Epithelial cell of proximal tubule (primary cell): Measurements from ENCODE around the gene TCERG1L. TPM values are rescaled to one million over a fixed set of nuclear protein-coding genes. Genes with fewer than 3 reads are reported as not detected.
"Not testable (repeated sequence)": the region's sequence is repeated elsewhere in the genome, so short reads cannot be mapped to it uniquely, and the experiment has no call there.

Experiments
- DNase-seq: peaks from one replicate; pipeline ENCODE4 v3.0.0-alpha.2; 2011; ENCODE audit warnings: low read depth
- H3K4me3 ChIP-seq: 2 replicates; pipeline ENCODE4 v1.5.1; 2011; ENCODE audit warnings: low read depth, mild to moderate bottlenecking, low read length
- CTCF ChIP-seq: conservative IDR thresholded peaks from 2 replicates; pipeline ENCODE4 v1.5.1; 2012; ENCODE audit warnings: low read depth, mild to moderate bottlenecking, low read length
- total RNA-seq: library from RNA; depleted of rRNA; stranded (reverse); fragments of >200 nt; gene quantifications from 2 replicates; pipeline ENCODE4 v1.2.3, GENCODE V29; 2015

The TCERG1L gene
- total RNA-seq, 1 donor from 2014 or later, result not detected

- H3K4me3 ChIP-seq, result no peak overlapping the region
- DNase-seq, result no peak
- no peak for TF ChIP-seq CTCF
Observed at GRCh38 chr10:131141645-131142516, 169.6 kb downstream of the TCERG1L start.

GRCh38 chr10:131141207-131141606 is 170.3 kb downstream of the TCERG1L start:
- no peak overlapping the region for H3K4me3 ChIP-seq
- no peak for TF ChIP-seq CTCF
- no peak for DNase-seq

GRCh38 chr10:131140606-131141005 is 170.9 kb downstream of the TCERG1L start:
- no peak for TF ChIP-seq CTCF
- no peak overlapping the region for H3K4me3 ChIP-seq
- no peak for DNase-seq

- TF ChIP-seq CTCF, result no peak
- no peak overlapping the region for H3K4me3 ChIP-seq
- no peak for DNase-seq
Observed at GRCh38 chr10:131137223-131137622, 174.3 kb downstream of the TCERG1L start.

- DNase-seq, H3K4me3 ChIP-seq: not testable (repeated sequence)
Observed at GRCh38 chr10:131136336-131136735, 175.2 kb downstream of the TCERG1L start.

GRCh38 chr10:131135716-131136115 is 175.8 kb downstream of the TCERG1L start:
- no peak for DNase-seq
- H3K4me3 ChIP-seq, result no peak overlapping the region
- no peak for TF ChIP-seq CTCF

- no peak for DNase-seq
- TF ChIP-seq CTCF, result no peak
Observed at GRCh38 chr10:131134651-131135050, 176.9 kb downstream of the TCERG1L start.

More at GRCh38 chr10:131134651-131135050, 176.9 kb downstream of the TCERG1L start:
- no peak overlapping the region for H3K4me3 ChIP-seq
